ENCODE measurements around the gene PRCC. TPM values are rescaled to one million over a fixed set of nuclear protein-coding genes. Genes with fewer than 3 reads are reported as not detected.

Gene PRCC
- total and polyA plus RNA-seq, 2 of the 8 experiments (the other 6 are each of a cell fraction or from before 2014, with no cell fraction given) = 95.2 to 115 TPM

- Histone ChIP-seq H2BK15ac (ENCODE audit: low read length) (no peak overlapping the region), H3K79me2 (ENCODE audit: control insufficient read depth in 1 of 2, insufficient read depth in 2 of 2, low read length in 2 of 2) (peaks cover 13 to 34% of the 10 kb centered on the region in 2 experiments), H3K9ac (replicated peaks in 1 of 4; ENCODE audit: extremely low read depth in 1 of 4, low read depth in 3 of 4, low read length in 3 of 4) (no peak overlapping the region), H3K4me2 (ENCODE audit: insufficient read depth in 1 of 2, low read depth in 2 of 2, low read length in 2 of 2) (no peak overlapping the region), H3K4me1 (replicated peaks in 1 of 4; ENCODE audit: control insufficient read depth in 3 of 4, insufficient read depth in 4 of 4, low read length in 3 of 4) (peaks cover 7 to 20% (median 11%) of the 10 kb centered on the region in 4 experiments; a peak in 6 of 7 replicates), H4K20me1 (replicated peaks in 1 of 2; ENCODE audit: control insufficient read depth in 1 of 2, insufficient read depth in 2 of 2, low read length in 2 of 2) (peaks cover 0 to 3% of the 10 kb centered on the region in 2 experiments), H3K23ac (ENCODE audit: insufficient read length) (no peak overlapping the region), H3K36me3 (ENCODE audit: control insufficient read depth in 2 of 4, insufficient read depth in 4 of 4, low read length in 3 of 4) (no peaks in the 10 kb centered on the region), H2BK20ac (ENCODE audit: low read length) (no peak overlapping the region), H3K27me3 (replicated peaks in 1 of 4; ENCODE audit: control insufficient read depth in 3 of 4, extremely low read depth in 1 of 4, insufficient read depth in 3 of 4, low read length in 3 of 4) (no peaks in the 10 kb centered on the region), H3K14ac (ENCODE audit: insufficient read length) (no peak overlapping the region), H4K8ac (ENCODE audit: extremely low read depth, insufficient read depth, low read length) (no peak overlapping the region), H2AK5ac (ENCODE audit: low read depth, low read length) (no peak overlapping the region), H3K56ac (replicated peaks; ENCODE audit: insufficient read length, low read depth, low read length) (no peak overlapping the region), H3K9me3 (ENCODE audit: insufficient read depth in 2 of 2, low read depth in 1 of 2, low read length in 1 of 2) (no peaks in the 10 kb centered on the region), H3K4ac (replicated peaks; ENCODE audit: insufficient read length, low read depth, low read length) (no peak overlapping the region), H3K23me2 (ENCODE audit: low read depth, low read length) (peaks cover 4% of the 10 kb centered on the region; the same call in 1 of the 2 replicates), H3K79me1 (ENCODE audit: low read depth, low read length) (peaks cover 8% of the 10 kb centered on the region), H3K27ac (ENCODE audit: low read depth, low read length) (no peak overlapping the region), H2BK120ac (replicated peaks; ENCODE audit: low read depth, low read length) (no peak overlapping the region), H2AFZ (ENCODE audit: low read length) (no peak overlapping the region), H2BK5ac (ENCODE audit: low read depth, low read length) (no peak overlapping the region), H4K5ac (ENCODE audit: insufficient read length, low read depth, low read length) (no peak overlapping the region), H4K91ac (replicated peaks; ENCODE audit: insufficient read length, low read length) (no peak overlapping the region), H2BK12ac (ENCODE audit: low read depth, low read length) (no peak overlapping the region), H3K4me3 (ENCODE audit: extremely low read depth in 1 of 4, insufficient read depth in 2 of 4, low read depth in 3 of 4, low read length in 4 of 4) (no peak overlapping the region), H3K18ac (ENCODE audit: extremely low read depth, low read length) (no peak overlapping the region)
- POLR2A ChIA-PET (ENCODE audit: partially characterized antibody) = interaction anchor here (5.1 to 8.8 kb wide), 2 partner anchors 15 to 27 kb away, joined by 41 to 121 read pairs; partner anchors contain the start of genes ISG20L2, METTL25B and PRCC
- 85% methylated on average over 8 of the region's 8 CpGs; no CpG with 5 or more reads in 1 of the 2 experiments for WGBS, 2 experiments (ENCODE audit: extremely low coverage in 1 of 2, insufficient coverage in 1 of 2, insufficient read length in 1 of 2, insufficient replicate concordance in 2 of 2, low coverage in 1 of 2, low lambda C conversion rate in 2 of 2, missing lambda C conversion rate in 1 of 2)
- FAIRE-seq (no peak), DNase-seq (ENCODE audit: low read depth in 1 of 2, low spot score in 2 of 2) (no peak)
- CTCF ChIA-PET (ENCODE audit: partially characterized antibody) = interaction anchor here (1.5 kb wide), 1 partner anchor 28 kb away, joined by 9 read pairs; no protein-coding TSS in a partner anchor
- TF ChIP-seq SP2 (IDR thresholded peaks at IDR 0.05; ENCODE audit: low read length) = no peak
- no peak for TF ChIP-seq KDM4A (IDR thresholded peaks at IDR 0.05; ENCODE audit: low read depth, low read length, severe bottlenecking)
Measured at GRCh38 chr1:156754219-156754618, 13.1 kb upstream of the PRCC start.
